HG02763 (cell line): Measurements from ENCODE around the gene NDEL1.

ENCODE experiments used
- ATAC-seq: cut with Tn5 transposase; IDR thresholded peaks from one replicate; pipeline ENCODE4 v1.9.1; 2021; ENCODE audit warnings: mild to moderate bottlenecking, moderate library complexity; ENCODE audit not compliant: unreplicated experiment

NDEL1 gene

DNA sequence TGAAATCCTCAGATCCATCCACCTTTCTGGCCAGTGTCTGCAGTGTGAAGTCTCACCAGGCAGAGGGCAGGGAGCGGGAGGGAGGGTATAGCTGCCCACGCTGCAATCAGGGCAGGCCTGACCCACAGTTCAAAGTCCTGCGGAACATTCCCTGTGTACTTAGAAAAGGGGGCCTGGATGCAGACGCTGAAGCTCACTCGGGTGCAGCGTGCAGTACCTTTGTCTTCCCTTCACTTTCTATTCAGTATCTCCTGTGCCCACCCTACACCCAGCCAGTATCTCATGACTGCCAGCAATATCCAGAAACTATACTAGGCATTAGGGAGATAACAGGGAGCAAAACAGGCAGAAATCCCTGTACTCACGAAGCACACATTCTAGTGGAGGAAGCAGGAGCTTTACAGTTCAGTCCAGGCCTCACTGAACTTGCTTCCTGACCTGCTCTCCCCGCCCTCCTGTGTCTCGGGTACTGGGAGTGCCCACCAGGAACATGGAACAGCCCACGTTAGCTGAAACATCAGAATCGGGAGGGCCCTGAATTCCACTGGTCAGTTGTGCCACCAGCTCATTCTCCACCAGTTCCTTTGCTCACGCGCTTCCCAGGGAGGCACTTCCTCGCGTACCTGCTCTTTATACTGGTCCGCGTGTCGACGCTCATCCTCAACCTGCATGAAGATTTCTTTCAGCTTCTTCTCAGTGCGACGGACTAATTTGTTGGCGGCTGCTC lies 42.2 kb downstream of the NDEL1 start:
- no peak for ATAC-seq

DNA sequence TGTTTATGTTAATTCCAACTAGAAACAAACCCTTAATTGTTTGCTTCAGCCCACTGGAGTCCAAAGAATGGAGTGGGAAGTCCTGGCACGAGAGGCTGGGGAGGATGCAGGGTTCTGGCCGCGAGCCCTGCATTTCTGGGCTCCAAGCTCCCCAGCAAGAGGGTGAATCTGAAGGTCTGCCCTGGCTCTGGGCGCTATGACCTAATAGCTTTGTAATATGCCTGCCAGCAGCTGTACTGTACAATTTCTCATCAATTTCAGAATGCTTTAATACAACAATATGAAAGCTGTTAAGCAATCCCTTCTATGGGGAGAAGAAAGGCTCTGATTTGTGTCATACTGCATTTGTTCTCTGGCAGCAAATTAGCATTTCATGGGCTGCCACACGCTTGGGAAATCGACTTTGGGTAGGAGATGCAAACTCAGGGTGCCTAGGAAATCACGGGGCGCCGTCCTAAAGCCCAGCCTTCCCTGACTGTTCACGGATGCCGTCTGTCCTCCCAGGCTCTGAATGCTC lies 43.8 kb downstream of the NDEL1 start:
- no peak for ATAC-seq

DNA sequence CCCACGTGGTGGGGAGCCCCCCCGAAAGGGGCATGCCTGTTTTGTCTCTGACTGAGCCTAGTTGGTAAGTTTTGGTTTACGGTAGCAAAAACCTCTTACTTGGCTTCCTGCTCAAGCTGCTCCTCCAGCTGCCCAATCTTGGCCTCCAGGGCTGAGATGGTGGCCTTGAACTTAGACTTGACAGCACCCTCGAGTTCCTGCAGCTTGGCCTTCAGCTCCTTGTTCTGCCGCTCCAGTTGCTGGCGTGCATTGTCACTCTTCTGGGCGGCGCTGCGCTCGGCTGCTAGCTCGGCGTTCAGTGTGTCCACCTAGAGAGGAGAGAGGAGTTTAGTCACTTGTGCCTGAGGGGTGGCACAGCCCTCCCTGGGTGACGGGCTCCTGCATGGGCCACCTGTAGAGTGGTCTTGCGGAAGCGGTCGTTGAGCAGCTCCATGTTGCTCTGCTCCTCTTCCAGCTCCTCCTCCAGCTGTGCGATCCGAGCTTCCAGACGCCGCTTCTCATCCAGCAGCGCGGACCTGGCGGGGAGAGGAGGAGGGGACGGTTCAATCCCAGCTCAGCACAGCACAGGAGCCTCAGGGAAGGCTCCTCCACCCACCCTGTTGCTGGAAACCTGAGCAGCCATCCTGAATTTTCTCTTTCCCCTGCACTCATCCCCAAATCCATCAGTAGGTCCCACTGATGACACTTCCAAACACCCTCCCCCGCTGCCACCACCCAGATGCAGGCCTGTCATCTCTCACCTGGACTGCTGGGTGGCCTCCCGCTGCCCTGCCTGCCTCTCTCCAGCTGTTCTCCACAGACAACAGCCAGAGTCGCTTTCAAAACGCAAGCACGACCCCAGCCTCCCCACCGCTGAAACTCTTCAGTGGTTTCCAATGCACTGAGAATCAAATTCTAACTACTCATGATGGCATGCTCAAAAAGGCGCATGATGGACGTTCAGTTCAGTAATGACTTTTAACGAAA lies 44.6 kb downstream of the NDEL1 start:
- ATAC-seq, result no peak

DNA sequence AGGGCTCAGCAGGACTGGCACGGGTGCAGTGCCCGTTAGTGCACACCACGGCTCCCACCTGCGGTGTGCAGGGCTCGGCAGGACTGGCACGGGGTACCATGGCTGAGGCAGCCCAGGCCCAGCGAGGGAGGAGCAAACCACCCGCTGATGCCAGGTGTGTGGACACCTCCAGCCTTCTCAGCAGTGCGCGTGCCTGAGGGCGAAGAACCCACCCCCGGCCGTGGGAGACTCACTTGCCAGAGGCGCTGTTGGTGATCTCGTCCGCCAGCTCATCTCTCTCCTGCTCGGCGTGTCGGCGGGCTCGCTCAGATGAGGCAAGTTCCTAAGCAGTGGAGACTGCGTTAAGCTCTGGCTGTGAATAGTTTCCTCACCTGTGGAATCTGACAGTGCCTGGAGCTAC lies 45.4 kb downstream of the NDEL1 start:
- no peak for ATAC-seq

DNA sequence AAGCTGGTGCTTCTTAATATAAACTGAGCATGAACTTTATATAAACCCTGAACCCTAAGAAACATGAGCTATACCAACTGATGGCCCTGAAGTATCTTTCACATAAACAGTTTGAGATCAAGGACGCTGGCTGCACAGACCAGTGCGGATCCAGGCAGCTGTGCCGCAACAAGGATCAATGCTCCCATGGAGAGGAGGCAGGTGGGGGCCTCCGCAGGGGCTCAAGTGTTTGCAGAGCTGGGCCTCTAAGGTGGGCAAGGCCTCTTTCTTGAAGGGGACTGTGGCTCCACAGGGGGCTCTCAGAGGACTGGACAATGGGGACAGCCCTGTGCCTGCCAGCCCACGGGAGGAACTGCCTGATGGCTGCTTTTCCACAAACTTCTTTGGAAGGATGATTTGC lies 46.0 kb downstream of the NDEL1 start:
- ATAC-seq, result no peak

DNA sequence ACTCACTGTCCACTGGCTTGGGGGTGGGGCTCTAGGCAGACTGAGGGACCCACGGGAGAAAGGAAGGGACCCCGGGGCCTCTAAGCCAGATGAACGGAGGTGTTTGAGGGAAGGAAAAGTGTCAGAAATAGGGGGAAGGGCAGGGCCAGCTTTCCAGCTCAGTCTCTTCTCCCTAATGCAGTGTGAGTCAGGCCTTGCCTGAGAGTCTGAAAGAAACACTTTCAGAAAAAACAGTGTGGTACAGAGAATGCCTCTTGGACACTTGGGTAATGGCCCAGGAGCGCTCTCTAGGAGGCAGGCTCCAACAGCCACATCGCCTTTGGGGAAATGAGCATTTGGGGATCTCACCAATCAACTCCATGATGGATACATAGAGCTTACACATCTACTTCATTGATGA lies 46.9 kb downstream of the NDEL1 start:
- no peak for ATAC-seq

DNA sequence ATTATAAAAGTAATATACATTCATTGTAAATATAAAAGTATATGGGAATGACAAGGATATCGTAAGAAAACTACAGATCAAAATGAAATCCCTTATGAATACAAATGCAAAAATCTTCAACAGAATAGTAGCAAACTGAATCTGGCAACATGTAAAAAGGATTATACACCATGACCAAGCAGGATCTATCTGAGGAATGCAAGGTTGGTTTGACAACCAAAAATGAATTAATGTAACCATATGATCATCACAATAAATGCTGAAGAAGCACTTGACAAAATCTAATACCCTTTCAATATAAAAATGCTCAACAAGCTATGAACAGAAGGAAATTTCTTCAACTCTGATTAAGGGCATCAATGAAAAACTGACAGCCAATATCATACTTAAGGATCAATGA lies 48.8 kb downstream of the NDEL1 start:
- no peak for ATAC-seq

DNA sequence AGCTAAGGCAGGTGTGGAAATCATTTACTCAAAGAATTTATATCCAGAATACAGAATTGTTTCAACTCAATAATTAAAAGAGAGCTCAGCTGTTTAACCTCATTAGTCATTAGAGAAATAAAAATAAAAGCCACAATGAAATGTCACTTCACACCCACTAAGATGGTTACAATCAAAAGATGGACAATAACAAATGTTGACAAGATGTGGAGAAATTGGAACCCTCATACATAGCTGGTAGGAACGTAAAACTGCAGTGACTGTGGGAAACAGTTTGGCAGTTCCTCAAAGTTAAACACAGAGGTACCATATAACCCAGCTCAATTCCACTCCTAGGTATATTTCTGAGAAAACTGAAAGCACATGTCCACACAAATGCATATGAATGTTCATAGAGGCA lies 49.8 kb downstream of the NDEL1 start:
- ATAC-seq, result no peak

DNA sequence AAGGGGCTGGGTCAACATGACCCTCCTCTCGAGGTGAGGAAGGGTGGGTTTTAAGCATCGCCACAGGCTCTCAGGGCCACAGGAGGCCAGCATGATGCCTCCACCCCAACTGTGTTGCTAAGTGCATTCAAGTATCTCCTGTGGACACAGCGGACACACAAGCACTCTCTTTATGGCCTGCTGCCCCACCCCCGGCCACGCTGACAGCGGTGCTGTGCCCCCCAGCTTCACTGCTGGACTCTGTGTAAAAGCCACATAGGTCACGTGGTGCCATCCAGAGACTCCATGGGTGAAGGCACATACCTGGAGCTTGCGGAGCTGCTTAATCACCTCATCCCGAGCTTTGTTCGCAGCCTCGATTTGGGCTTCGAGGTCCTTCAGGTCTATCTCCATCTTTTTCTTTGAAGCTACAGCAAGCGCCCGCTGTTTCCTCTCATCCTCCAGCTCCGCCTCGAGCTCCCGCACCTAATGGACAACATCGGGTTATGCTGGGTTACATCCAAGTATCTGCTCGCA lies 51.5 kb downstream of the NDEL1 start:
- no peak for ATAC-seq

DNA sequence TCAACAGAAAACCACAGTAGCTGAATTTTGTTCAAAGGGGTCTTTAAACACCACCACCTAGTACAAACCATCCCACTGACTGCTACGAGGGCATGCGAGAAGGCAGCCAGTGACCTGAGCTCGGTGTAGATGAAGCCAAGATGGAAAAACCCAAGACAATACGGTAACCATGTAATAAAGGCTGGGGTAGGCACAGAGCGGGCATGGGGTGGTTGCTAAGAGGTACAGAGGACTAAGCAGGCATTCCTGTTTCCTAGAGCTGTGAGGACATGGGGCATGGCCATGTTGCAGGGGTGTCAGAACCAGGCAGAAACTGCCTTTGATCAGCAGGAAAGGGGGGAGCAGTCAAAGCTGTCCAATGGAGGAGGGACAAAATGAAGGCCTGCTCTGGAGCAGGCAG lies 52.1 kb downstream of the NDEL1 start:
- ATAC-seq, result no peak

DNA sequence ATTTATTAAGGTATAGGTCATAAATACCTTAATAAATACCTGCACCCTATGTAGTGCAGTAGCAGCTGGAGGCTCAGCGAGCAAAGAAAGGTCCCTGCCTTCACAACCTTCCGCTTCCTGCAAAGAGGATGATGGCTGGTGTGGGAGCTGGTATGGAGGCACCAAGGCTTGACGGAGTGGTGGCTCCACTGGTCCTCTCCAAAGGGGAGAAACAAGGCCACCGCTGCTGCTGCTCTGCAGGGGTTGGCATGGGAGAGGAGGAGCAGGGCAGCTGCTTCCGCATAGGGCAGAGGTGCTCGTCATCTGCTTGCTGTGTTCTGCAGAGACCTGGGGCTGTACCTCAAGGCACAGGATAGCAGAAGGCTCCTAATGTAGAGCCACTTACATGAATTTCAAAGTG lies 52.8 kb downstream of the NDEL1 start:
- ATAC-seq, result no peak

DNA sequence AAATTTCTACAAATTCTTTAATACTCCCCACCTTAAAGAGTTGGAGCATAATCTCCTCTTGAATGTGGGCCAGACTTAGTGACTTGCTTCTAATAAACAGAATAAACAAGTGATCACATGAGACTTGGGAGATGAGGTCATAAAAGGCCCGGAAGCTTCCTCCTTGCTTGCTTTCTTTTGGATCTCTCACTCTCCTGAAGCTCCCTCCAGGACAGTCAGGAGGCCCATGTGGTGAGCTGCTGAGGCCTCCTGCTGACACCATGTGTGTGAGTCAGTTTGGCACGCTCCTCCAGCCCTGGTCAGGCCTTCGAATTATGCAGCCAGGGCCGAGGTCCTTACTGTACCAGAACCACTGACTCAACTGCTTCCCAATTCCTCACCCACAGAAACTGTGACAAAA lies 53.2 kb downstream of the NDEL1 start:
- no peak for ATAC-seq

DNA sequence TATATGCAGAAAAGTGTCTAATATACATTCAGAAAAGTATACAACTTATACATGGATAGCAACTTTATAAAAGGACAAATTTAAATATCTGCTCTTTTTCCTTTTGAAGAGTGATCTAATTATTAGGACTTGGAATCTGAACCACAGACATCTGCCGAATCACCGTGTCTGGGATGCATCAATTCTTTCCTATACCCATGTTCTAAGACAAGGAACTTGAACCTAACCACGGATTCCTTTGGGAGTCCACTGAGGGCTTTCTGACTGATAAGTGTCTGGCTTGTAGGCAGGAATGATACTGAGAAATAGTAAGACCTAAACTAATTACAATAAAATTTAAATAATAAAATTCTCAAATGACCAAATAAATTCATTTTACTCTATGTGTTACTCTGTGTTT lies 54.2 kb downstream of the NDEL1 start:
- ATAC-seq, result no peak

DNA sequence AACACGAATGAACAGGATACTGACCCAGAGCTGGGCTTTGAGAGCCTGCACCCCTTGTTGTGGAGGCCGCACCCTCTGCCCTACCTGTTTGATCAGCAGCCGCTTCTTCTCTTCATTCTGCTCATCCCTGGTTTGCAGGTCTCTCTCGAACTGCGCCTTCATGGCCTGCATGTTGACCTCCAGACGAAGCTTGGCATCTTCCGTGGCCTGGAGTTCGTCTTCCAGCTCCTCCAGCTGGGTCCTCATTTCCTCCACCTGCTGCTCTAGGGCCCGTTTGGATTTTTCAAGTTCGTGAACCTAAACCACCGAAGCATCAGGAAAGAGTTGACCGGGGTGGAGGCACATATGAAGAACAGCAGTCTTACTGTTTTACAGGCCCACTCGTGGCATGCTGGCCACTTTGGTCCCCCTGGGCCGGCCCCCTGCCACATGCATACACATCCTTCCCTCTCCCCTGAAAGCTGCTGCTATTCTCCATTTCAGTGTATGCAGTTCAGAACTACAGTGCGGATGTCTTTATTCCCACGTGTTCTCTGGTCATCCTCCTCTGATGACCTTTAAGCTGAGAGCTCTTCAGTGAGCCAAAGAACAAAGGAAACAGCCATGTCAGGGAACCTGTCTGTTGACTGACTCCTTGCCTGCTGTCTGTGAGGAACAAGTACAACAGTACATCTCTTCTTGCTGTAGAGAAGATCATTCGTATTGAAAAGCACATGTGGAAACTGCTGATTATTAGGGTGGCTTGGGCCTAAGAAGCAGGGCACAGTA lies 54.8 kb downstream of the NDEL1 start:
- no peak for ATAC-seq

DNA sequence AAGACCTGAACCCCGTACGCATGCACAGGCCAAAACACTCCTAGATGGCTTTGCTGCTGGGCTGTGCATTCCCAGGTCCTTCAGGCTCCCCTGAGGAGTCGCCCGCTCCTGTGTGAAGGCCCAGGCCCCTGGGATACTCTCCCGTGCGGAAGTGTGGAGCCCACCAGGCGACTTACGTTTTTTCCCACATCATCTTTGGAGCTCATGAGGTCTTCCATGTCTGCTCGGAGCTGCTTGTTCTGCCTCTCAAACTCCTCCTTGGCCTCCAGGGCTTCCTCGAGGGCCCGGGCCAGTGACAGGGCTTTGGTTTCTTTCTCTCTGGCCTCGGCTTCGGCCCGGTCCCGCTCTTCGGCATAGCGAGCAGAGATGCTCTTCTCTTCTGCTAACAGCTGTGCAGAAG lies 56.4 kb downstream of the NDEL1 start:
- ATAC-seq, result no peak

DNA sequence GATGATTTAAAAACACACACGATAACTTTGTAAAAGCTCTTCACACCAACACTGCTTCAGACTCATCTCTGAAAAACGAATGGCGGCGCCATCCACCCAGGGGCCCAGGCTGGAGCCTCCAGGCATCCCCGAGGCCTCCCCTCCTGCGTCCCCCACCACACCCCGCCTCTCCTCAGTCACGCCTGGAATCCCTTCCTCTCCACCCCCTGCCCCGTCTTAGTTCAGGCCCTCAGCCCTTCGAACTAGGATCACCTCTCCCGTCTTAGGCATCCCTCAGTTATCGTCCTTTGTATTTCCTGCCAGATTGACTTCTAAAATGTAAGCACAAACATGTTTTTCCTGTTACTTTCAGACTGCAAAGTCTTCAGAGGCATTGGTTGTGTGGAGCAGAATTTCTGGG lies 58.3 kb downstream of the NDEL1 start:
- no peak for ATAC-seq

DNA sequence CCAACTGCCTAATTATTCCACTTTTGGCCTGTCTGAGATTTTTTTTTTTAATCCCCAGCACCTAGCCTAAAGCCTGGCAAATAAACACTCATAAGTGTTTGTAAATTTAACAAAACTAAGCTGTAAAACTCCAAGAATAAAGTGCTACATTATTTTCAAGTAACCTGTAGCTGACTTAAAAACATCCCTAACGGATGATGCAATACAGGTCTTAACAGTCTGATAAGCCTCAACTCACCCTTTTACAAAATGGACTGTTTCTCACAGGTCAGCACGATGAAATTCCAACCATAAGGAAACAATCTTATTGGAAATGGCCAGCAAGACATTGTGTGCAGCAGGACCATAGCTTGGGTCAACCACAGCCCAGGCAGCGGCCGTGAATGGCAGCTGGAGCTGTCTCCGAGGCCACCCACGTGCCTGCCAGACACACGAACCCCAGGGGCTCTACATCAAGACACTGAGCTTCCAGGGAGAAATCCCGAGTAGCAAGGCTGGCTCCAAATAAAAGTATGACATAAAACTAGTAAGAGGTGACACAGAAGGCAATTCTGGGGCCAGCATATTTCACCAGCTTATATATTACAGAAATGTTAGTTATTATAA lies 58.9 kb downstream of the NDEL1 start:
- ATAC-seq, result no peak

DNA sequence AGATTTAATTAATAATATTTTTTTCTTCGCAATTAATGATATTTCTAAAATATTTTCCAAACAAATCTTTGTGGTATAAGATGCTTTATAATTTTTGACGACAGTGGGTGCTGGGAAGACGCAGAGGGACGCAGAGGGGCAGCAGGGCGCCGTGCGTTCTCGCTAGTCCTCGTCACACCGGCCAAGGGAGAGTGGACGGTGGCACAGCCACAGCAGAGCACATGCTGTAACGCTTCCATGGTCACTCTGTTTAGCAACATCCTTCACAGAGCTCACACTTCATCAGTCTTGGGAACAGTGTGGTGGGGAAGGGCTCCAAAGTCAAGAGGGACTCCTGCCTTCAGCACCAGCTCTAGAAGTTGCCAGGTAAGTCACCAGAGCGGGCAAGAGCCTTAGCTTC lies 60.4 kb downstream of the NDEL1 start:
- no peak for ATAC-seq

DNA sequence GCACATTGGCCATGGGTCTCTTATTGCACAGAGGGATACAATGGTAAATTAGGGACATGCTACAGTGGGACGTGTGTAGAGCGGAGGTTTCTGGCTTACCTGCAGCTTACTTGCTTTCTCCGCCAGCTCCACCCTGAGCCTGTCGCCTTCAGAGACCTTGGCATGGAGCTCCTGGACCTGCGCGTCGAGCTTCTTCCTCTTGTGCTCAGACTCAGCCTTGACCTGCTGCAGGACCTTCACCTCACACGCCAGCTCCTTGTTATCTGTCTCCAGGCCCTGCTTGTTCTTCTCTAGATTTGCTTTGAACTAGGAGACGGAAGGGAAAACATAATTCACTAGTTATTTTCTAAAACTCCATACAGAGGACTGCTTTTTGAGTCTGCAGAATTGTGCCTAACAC lies 63.5 kb downstream of the NDEL1 start:
- no peak for ATAC-seq

DNA sequence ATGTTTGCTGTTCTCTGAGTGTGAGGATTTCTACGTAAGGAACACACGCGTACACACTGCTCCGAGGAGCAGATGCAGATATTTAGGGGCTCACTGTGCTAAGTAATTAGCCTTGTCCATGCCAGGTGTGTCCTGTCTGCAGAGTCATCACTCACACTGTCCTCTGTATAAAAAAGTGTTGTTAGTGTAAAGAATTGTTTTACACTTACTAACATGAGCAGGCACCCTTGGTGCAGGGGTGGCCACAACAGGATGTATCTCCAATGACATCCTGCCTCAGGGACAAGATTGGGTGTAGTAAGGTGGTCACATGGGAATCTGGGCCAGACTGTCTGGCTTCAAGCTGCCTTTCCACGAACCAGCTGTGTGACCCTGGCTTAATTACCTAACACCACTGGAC lies 63.9 kb downstream of the NDEL1 start:
- no peak for ATAC-seq

DNA sequence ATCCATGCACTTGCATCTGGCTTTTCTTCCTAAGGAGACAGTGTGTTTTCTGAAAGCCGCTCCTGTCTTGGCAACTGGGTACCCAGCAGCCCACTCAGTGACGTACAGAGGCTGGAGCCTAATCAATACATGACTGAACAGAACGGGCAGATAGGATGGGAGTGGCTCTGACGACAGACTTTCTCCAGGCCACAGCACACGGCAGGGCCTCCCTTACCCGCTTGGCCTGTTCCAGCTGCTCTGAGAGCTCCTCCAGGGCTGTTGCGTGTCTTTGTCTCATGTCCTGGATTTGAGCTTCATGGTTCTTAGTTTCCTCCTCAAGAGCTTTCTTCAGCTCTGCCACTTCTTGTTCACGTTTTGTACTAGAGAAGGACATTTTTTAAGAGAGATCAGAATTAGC lies 64.9 kb downstream of the NDEL1 start:
- ATAC-seq, result no peak
